Panc1 (cell line): ENCODE data around the gene CCR1.

Experiments used
- POLR2AphosphoS5 ChIP-seq: IDR thresholded peaks from 2 replicates; pipeline ENCODE4 v1.6.1; 2012; ENCODE audit warnings: mild to moderate bottlenecking, low read depth, low read length, moderate library complexity
- TF ChIP-seq, protein P1 (sequence below): fragments of 450-650 bp; IDR thresholded peaks from 2 replicates; pipeline ENCODE4 v1.5.1; 2017; ENCODE audit warnings: mild to moderate bottlenecking
- TF ChIP-seq, protein P2 (sequence below), 2 experiments: IDR thresholded peaks; 2 replicates each; pipeline ENCODE4 v1.6.1; 2011 to 2012; ENCODE audit warnings: low read depth in 2 of 2, control low read depth in 1 of 2, low read length in 1 of 2, mild to moderate bottlenecking in 1 of 2, moderate library complexity in 1 of 2; ENCODE audit not compliant: insufficient read depth in 1 of 2

DNA sequence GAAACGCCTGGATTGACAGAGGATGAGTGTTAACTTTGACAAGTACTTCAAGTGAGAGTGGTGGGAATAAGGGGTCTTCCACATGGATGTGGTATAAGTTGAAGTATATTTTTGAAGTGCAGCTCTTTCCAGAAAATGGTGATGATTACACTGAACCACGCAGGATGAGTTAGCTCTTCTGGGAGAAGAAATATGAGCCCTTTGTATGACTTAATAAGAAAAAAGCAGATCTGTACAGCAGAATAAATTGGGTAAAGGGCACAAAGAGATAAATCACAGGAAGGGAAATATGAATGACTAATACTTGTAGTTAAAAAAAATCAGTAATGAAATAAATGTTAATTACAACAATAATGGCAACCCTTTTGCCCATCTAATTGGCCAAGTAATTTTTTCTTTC, 35.4 kb upstream of the CCR1 start:
- TF ChIP-seq POLR2AphosphoS5, result no peak
- TF ChIP-seq, protein P1, sequence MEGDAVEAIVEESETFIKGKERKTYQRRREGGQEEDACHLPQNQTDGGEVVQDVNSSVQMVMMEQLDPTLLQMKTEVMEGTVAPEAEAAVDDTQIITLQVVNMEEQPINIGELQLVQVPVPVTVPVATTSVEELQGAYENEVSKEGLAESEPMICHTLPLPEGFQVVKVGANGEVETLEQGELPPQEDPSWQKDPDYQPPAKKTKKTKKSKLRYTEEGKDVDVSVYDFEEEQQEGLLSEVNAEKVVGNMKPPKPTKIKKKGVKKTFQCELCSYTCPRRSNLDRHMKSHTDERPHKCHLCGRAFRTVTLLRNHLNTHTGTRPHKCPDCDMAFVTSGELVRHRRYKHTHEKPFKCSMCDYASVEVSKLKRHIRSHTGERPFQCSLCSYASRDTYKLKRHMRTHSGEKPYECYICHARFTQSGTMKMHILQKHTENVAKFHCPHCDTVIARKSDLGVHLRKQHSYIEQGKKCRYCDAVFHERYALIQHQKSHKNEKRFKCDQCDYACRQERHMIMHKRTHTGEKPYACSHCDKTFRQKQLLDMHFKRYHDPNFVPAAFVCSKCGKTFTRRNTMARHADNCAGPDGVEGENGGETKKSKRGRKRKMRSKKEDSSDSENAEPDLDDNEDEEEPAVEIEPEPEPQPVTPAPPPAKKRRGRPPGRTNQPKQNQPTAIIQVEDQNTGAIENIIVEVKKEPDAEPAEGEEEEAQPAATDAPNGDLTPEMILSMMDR, result no peak
- TF ChIP-seq, protein P2, sequence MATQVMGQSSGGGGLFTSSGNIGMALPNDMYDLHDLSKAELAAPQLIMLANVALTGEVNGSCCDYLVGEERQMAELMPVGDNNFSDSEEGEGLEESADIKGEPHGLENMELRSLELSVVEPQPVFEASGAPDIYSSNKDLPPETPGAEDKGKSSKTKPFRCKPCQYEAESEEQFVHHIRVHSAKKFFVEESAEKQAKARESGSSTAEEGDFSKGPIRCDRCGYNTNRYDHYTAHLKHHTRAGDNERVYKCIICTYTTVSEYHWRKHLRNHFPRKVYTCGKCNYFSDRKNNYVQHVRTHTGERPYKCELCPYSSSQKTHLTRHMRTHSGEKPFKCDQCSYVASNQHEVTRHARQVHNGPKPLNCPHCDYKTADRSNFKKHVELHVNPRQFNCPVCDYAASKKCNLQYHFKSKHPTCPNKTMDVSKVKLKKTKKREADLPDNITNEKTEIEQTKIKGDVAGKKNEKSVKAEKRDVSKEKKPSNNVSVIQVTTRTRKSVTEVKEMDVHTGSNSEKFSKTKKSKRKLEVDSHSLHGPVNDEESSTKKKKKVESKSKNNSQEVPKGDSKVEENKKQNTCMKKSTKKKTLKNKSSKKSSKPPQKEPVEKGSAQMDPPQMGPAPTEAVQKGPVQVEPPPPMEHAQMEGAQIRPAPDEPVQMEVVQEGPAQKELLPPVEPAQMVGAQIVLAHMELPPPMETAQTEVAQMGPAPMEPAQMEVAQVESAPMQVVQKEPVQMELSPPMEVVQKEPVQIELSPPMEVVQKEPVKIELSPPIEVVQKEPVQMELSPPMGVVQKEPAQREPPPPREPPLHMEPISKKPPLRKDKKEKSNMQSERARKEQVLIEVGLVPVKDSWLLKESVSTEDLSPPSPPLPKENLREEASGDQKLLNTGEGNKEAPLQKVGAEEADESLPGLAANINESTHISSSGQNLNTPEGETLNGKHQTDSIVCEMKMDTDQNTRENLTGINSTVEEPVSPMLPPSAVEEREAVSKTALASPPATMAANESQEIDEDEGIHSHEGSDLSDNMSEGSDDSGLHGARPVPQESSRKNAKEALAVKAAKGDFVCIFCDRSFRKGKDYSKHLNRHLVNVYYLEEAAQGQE (IDR thresholded peaks at IDR 0.05; ENCODE audit: insufficient read depth in 1 of 2, low read depth in 2 of 2, low read length in 1 of 2), result no peak
